HCT116 (cell line): ENCODE measurements around the gene ERC2. TPM values are rescaled to one million over a fixed set of nuclear protein-coding genes. Genes with fewer than 3 reads are reported as not detected.

Source experiments
- ATAC-seq: fragments of 200-7000 bp; cut with Tn5 transposase; 2 replicates; pipeline ENCODE4 v1.9.1; 2020; ENCODE audit warnings: mild to moderate bottlenecking, moderate library complexity
- BruUV-seq: library from RNA; stranded (reverse); fragments of 400-500 nt; replicated peaks from 2 replicates; lab custom pipeline; 2021; lab: Mats Ljungman, UMichigan
- CTCF ChIA-PET: fragments of 300-600 bp; sonication (Branson Sonifier 250); formaldehyde crosslinking; loops from one replicate; lab custom pipeline; 2021; ENCODE audit warnings: antibody characterized with exemption; lab: Charles Lee
- POLR2A ChIA-PET: fragments of 300-600, 350-600 bp; sonication (Branson Sonifier 250); formaldehyde crosslinking; loops from one replicate; lab custom pipeline; 2021; ENCODE audit warnings: antibody characterized with exemption; lab: Charles Lee
- RAD21 ChIA-PET, 2 experiments: fragments of 300-600 bp; sonication (Branson Sonifier 250); formaldehyde crosslinking; loops; one replicate each; lab custom pipeline; 2023; ENCODE audit warnings: low total read pairs in 2 of 2; ENCODE audit not compliant: uncharacterized antibody in 2 of 2, unreplicated experiment in 2 of 2, low non-redundant PET in 1 of 2; lab: Charles Lee
- DNase-seq: peaks from one replicate; pipeline ENCODE4 v3.0.0-alpha.2; 2010; ENCODE audit warnings: low read depth, low spot score
- H2AFZ ChIP-seq: fragments of 200-600 bp; shearing (Covaris generic), sonication (generic); 2 replicates; pipeline ENCODE4 v1.6.1; 2017; ENCODE audit warnings: low read depth, mixed run types, mixed read lengths, antibody characterized with exemption, low read length; ENCODE audit not compliant: poor library complexity, severe bottlenecking
- H3K27ac ChIP-seq: 2 replicates; pipeline ENCODE4 v1.5.1; 2012; ENCODE audit warnings: low read depth, low read length
- H3K27me3 ChIP-seq: fragments of 200-600 bp; sonication (generic); 2 replicates; pipeline ENCODE4 v1.6.1; 2016; ENCODE audit warnings: mixed run types, low read length, mixed read lengths; ENCODE audit not compliant: insufficient read depth
- H3K36me3 ChIP-seq, 2 experiments: fragments of 200-500 bp in 1 of 2; fragments of 200-600 bp in 1 of 2; sonication (Bioruptor generic) in 1 of 2; sonication (generic) in 1 of 2; 2 replicates each; pipeline versions ENCODE4 v1.5.1 to v1.6.1; 2014 to 2016; ENCODE audit warnings: low read length in 2 of 2, inconsistent platforms in 1 of 2, mixed read lengths in 1 of 2, mixed run types in 1 of 2; ENCODE audit not compliant: insufficient read depth in 2 of 2, control insufficient read depth in 1 of 2
- H3K4me1 ChIP-seq, 2 experiments: fragments of 200-600 bp in 1 of 2; sonication (generic) in 1 of 2; 2 replicates each; pipeline versions ENCODE4 v1.5.1 to v1.6.1; 2012 to 2017; ENCODE audit warnings: low read length in 2 of 2, inconsistent platforms in 1 of 2, mild to moderate bottlenecking in 1 of 2, mixed read lengths in 1 of 2, mixed run types in 1 of 2, moderate library complexity in 1 of 2; ENCODE audit not compliant: insufficient read depth in 2 of 2, control insufficient read depth in 1 of 2
- H3K4me2 ChIP-seq: fragments of 200-600 bp; sonication (generic); 2 replicates; pipeline ENCODE4 v1.6.1; 2017; ENCODE audit warnings: mixed run types, low read length, mixed read lengths
- H3K4me3 ChIP-seq, 2 experiments: fragments of 200-600 bp in 1 of 2; sonication (generic) in 1 of 2; replicated peaks in 1 of 2; 2 replicates each; pipeline ENCODE4 v1.5.1; 2011 to 2016; ENCODE audit warnings: low read length in 2 of 2, control low read depth in 1 of 2, low read depth in 1 of 2, mild to moderate bottlenecking in 1 of 2, mixed read lengths in 1 of 2, mixed run types in 1 of 2
- H3K79me2 ChIP-seq: fragments of 200-600 bp; sonication (generic); 2 replicates; pipeline ENCODE4 v1.6.1; 2017; ENCODE audit warnings: mild to moderate bottlenecking, mixed run types, low read length, moderate library complexity, mixed read lengths; ENCODE audit not compliant: insufficient read depth
- H3K9ac ChIP-seq: fragments of 200-600 bp; sonication (generic); 2 replicates; pipeline ENCODE4 v1.6.1; 2016; ENCODE audit warnings: low read length, mixed read lengths
- H3K9me2 ChIP-seq: fragments of 200-600 bp; sonication (generic), shearing (Covaris generic); 2 replicates; pipeline ENCODE4 v1.6.1; 2017; ENCODE audit warnings: mixed run types, mild to moderate bottlenecking, moderate library complexity; ENCODE audit not compliant: insufficient read depth
- H3K9me3 ChIP-seq, 2 experiments: fragments of 200-500 bp in 1 of 2; fragments of 200-600 bp in 1 of 2; sonication (Bioruptor generic) in 1 of 2; sonication (generic) in 1 of 2; 2 replicates each; pipeline ENCODE4 v1.6.1; 2014 to 2017; ENCODE audit warnings: low read length in 2 of 2, mixed read lengths in 2 of 2, inconsistent platforms in 1 of 2, low read depth in 1 of 2, mild to moderate bottlenecking in 1 of 2, mixed run types in 1 of 2, moderate library complexity in 1 of 2; ENCODE audit not compliant: control insufficient read depth in 1 of 2, insufficient read depth in 1 of 2
- H4K20me1 ChIP-seq: fragments of 200-600 bp; sonication (generic), shearing (Covaris generic); 2 replicates; pipeline ENCODE4 v1.6.1; 2017; ENCODE audit warnings: mixed run types, mild to moderate bottlenecking, moderate library complexity; ENCODE audit not compliant: insufficient read depth
- ATF3 ChIP-seq: IDR thresholded peaks from 2 replicates; pipeline ENCODE4 v1.6.1; 2012
- ELF1 ChIP-seq: IDR thresholded peaks from 2 replicates; pipeline ENCODE4 v1.6.1; 2012; ENCODE audit warnings: low read depth, borderline replicate concordance
- EZH2 ChIP-seq: fragments of 200-600 bp; sonication (generic); IDR thresholded peaks from 2 replicates; pipeline ENCODE4 v1.6.1; 2017; ENCODE audit warnings: antibody characterized with exemption, mixed run types
- EZH2phosphoT487 ChIP-seq: fragments of 200-600 bp; IDR thresholded peaks from 2 replicates; pipeline ENCODE4 v1.6.1; 2018; ENCODE audit warnings: antibody characterized with exemption, borderline replicate concordance
- FOSL1 ChIP-seq: IDR thresholded peaks from 2 replicates; pipeline ENCODE4 v1.6.1; 2012; ENCODE audit warnings: low read depth
- MAX ChIP-seq: IDR thresholded peaks from 2 replicates; pipeline ENCODE4 v1.6.1; 2012
- POLR2A ChIP-seq: IDR thresholded peaks from 2 replicates; pipeline ENCODE4 v1.7.0; 2011; ENCODE audit warnings: borderline replicate concordance; ENCODE audit not compliant: insufficient read depth, insufficient read length; ENCODE audit errors: extremely low read depth
- RAD21 ChIP-seq: IDR thresholded peaks from 2 replicates; pipeline ENCODE4 v1.6.1; 2012; ENCODE audit warnings: low read depth, mild to moderate bottlenecking
- SIN3A ChIP-seq: IDR thresholded peaks from 2 replicates; pipeline ENCODE4 v1.6.1; 2012; ENCODE audit warnings: low read depth
- SP1 ChIP-seq: IDR thresholded peaks from 2 replicates; pipeline ENCODE4 v1.6.1; 2012; ENCODE audit warnings: low read depth
- TCF7L2 ChIP-seq: IDR thresholded peaks from 2 replicates; pipeline ENCODE4 v1.7.0; 2011; ENCODE audit warnings: borderline replicate concordance, inconsistent platforms; ENCODE audit not compliant: insufficient read depth, insufficient read length; ENCODE audit errors: extremely low read depth
- YY1 ChIP-seq: IDR thresholded peaks from 2 replicates; pipeline ENCODE4 v1.6.1; 2011; ENCODE audit warnings: low read length, low read depth, moderate library complexity, mild to moderate bottlenecking; ENCODE audit not compliant: insufficient replicate concordance; ENCODE audit errors: extremely low read depth
- ZFX ChIP-seq: fragments of 450-650 bp; IDR thresholded peaks from 2 replicates; pipeline ENCODE4 v1.6.1; 2017
- intact Hi-C: fragments of 100-400 bp; cut with micrococcal nuclease; formaldehyde crosslinking; loops from 2 replicates; pipeline ENCODE4 v1.10.0; 2022
- total RNA-seq: library from RNA; stranded (reverse); gene quantifications from one replicate; pipeline ENCODE4 v1.2.1, GENCODE V29; 2021; ENCODE audit not compliant: unreplicated experiment

The ERC2 gene
- total RNA-seq, 1 experiment from 2014 or later: not detected

- no TSS peak for BruUV-seq
- Histone ChIP-seq H3K4me1 (no peaks in the 10 kb centered on the region), H3K27ac (no peak overlapping the region), H3K36me3 (no peaks in the 10 kb centered on the region), H3K9me2 (no peaks in the 10 kb centered on the region), H2AFZ (no peak overlapping the region), H3K9ac (no peak overlapping the region), H3K4me3 (no peak overlapping the region), H3K27me3 (no peaks in the 10 kb centered on the region), H3K9me3 (no peaks in the 10 kb centered on the region), H3K4me2 (no peak overlapping the region), H4K20me1 (no peaks in the 10 kb centered on the region), H3K79me2 (no peaks in the 10 kb centered on the region)
- intact Hi-C loops: no loop called here
- ChIA-PET RAD21 (no interaction called here), CTCF (no interaction called here), POLR2A (no interaction called here)
- no peak for DNase-seq
- no peak for ATAC-seq
- no peak for TF ChIP-seq RAD21
- no peak for TF ChIP-seq SP1
- TF ChIP-seq ATF3: no peak
Measured at GRCh38 chr3:56121716-56122115, 346.6 kb downstream of the ERC2 start.

GRCh38 chr3:56119575-56120349 lies 348.5 kb downstream of the ERC2 start:
- CTCF ChIA-PET: no interaction called here
- Histone ChIP-seq H4K20me1 (no peaks in the 10 kb centered on the region), H3K27ac (no peak overlapping the region), H3K27me3 (no peaks in the 10 kb centered on the region)
- TF ChIP-seq FOSL1 (no peak), ZFX (no peak), TCF7L2 (no peak), EZH2 (no peak), MAX (no peak), EZH2phosphoT487 (no peak), YY1 (no peak), ELF1 (no peak), SIN3A (no peak), POLR2A (no peak)
- TF ChIP-seq, all 23 proteins: peak for 0
- Histone ChIP-seq H3K9me2 (no peaks in the 10 kb centered on the region), H3K9ac (no peak overlapping the region), H3K4me1 (no peaks in the 10 kb centered on the region), H3K4me2 (no peak overlapping the region), H2AFZ (no peak overlapping the region), H3K4me3 (no peak overlapping the region), H3K9me3 (peaks cover 0 to 4% of the 10 kb centered on the region in 2 experiments; a peak in 1 of 4 replicates), H3K36me3 (no peaks in the 10 kb centered on the region), H3K79me2 (no peaks in the 10 kb centered on the region)
- BruUV-seq: no TSS peak
- ATAC-seq: no peak
- intact Hi-C loops: no loop called here
- ChIA-PET RAD21 (no interaction called here), POLR2A (no interaction called here)
- DNase-seq: no peak
